Breast epithelium (tissue), 3 donors: Measurements from ENCODE around the gene IL17RD.

Source experiments
- CTCF ChIP-seq, 3 donors: fragments of 450-650 bp; IDR thresholded peaks; one replicate each; pipeline ENCODE4 v1.5.1; 2016 to 2017; ENCODE audit warnings: antibody characterized with exemption in 3 of 3, mild to moderate bottlenecking in 3 of 3, moderate library complexity in 3 of 3
- POLR2AphosphoS5 ChIP-seq, 3 donors: sonication (generic); formaldehyde crosslinking; IDR thresholded peaks; one replicate each; pipeline ENCODE4 v1.6.1; 2017; ENCODE audit warnings: antibody characterized with exemption in 3 of 3

GRCh38 chr3:57161915-57162314 lies 3.2 kb downstream of the IL17RD start:
- TF ChIP-seq POLR2AphosphoS5 (IDR thresholded peaks at IDR 0.05) (no peak), CTCF (IDR thresholded peaks at IDR 0.05) (no peak)
